HL-60/S4 treated with phorbol 12-myristate 13-acetate at 8.2 ng/mL for 4 days and 3 days (cell line): Measurements from ENCODE around the gene RLF.

ENCODE experiments used
- in situ Hi-C: fragments of 300-500 bp; cut with MboI; formaldehyde crosslinking; loops from 2 replicates; pipeline ENCODE4 v1.15.0; 2022; ENCODE audit warnings: low sequenced_read_pairs

RLF gene

GRCh38 chr1:40224040-40224439 is 62.9 kb downstream of the RLF start:
- in situ Hi-C loops = no loop called here

- in situ Hi-C loops = no loop called here
Measured at GRCh38 chr1:40226192-40226591, 65.0 kb downstream of the RLF start.

- in situ Hi-C loops = no loop called here
Measured at GRCh38 chr1:40232444-40232843, 71.3 kb downstream of the RLF start.

- in situ Hi-C loops = no loop called here
Measured at GRCh38 chr1:40239626-40240025, 78.4 kb downstream of the RLF start.

GRCh38 chr1:40240390-40240789 is 79.2 kb downstream of the RLF start:
- in situ Hi-C loops = no loop called here

GRCh38 chr1:40241362-40241761 is 80.2 kb downstream of the RLF start:
- in situ Hi-C loops = no loop called here

GRCh38 chr1:40243351-40243750 is 82.2 kb downstream of the RLF start:
- in situ Hi-C loops = no loop called here

GRCh38 chr1:40244138-40244744 is 83.1 kb downstream of the RLF start:
- in situ Hi-C loops = no loop called here

GRCh38 chr1:40245686-40246085 is 84.5 kb downstream of the RLF start:
- in situ Hi-C loops = no loop called here

- in situ Hi-C loops = no loop called here
Measured at GRCh38 chr1:40247655-40248054, 86.5 kb downstream of the RLF start, which contains the start of gene TMCO2. Gene TMCO2, plus strand, starts transcription at chr1:40247937. Its CDS starts 57 bp downstream, at chr1:40247994.

GRCh38 chr1:40248412-40248811 is 87.2 kb downstream of the RLF start:
- in situ Hi-C loops = no loop called here

- in situ Hi-C loops = no loop called here
Measured at GRCh38 chr1:40251456-40251855, 90.3 kb downstream of the RLF start.

GRCh38 chr1:40252601-40253000 is 91.4 kb downstream of the RLF start:
- in situ Hi-C loops = no loop called here

GRCh38 chr1:40255231-40255630 is 94.0 kb downstream of the RLF start:
- in situ Hi-C loops = no loop called here

GRCh38 chr1:40256401-40257084 is 95.4 kb downstream of the RLF start:
- in situ Hi-C loops = no loop called here

- in situ Hi-C loops = no loop called here
Measured at GRCh38 chr1:40257313-40257687, 96.1 kb downstream of the RLF start.

GRCh38 chr1:40257688-40258444 is 96.7 kb downstream of the RLF start, which contains the start of gene ZMPSTE24:
Gene ZMPSTE24, plus strand, starts transcription at chr1:40258236. Its CDS starts 36 bp downstream, at chr1:40258272.
- in situ Hi-C loops = no loop called here

GRCh38 chr1:40258445-40258769 is 97.2 kb downstream of the RLF start:
- in situ Hi-C loops = no loop called here

GRCh38 chr1:40264354-40264781 is 103.2 kb downstream of the RLF start:
- in situ Hi-C loops = no loop called here

- in situ Hi-C loops = no loop called here
Measured at GRCh38 chr1:40265298-40265697, 104.1 kb downstream of the RLF start.

GRCh38 chr1:40265919-40266318 is 104.7 kb downstream of the RLF start:
- in situ Hi-C loops = no loop called here
